ENCODE results near the gene ACOX2.

DNA sequence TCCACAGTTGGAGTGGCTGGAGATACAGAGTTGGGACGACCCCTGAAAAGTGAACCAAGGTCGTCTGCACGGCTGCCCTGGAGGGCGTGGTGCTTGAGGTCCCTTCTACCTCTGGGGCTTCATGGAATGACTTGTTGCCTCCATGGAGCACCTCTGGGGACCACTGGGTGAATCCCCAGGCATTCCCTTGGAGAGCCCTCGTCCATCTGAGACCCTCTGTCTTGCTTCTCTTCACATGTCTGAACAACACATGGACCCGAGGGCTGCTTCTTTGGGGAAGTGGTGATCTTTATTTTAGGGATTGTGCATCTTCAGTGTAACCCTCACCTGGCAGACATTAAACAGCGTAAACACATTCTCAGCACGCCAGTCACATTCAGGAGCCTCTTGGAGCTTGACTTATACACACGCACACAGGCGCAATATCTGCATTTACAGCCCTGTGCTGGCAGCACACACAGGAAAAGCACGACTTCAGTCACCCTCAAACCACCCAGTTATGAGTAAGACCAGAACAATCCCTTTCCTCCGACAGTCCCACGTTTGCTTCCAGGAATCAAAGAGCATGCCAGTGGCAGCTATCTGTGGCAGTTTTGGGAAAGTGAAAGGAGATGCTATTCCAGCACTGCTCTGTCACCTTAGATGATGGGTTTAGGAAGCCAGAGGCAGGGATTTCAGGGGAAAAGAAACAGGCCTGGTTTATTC, 27.6 kb upstream of the ACOX2 start:
- TF ChIP-seq EZH2phosphoT487 (IDR thresholded peaks at IDR 0.05; ENCODE audit: insufficient read depth, low read depth) (no peak), EZH2 (IDR thresholded peaks at IDR 0.05; ENCODE audit: insufficient read depth, poor library complexity, severe bottlenecking) (no peak)
